ENCODE measurements around the gene ILRUN.
"Not testable (repeated sequence)": the region's sequence is repeated elsewhere in the genome, so short reads cannot be mapped to it uniquely, and the experiment has no call there.

ILRUN gene

GRCh38 chr6:34696739-34697543 lies at the start of gene ILRUN:
Gene ILRUN, minus strand, starts transcription at chr6:34696767. Its CDS starts 164 bp downstream, at chr6:34696603.
- Histone ChIP-seq H3K4me1 (ENCODE audit: control insufficient read depth in 1 of 2, insufficient read depth in 2 of 2, low read length in 2 of 2) (peaks cover 16 to 25% of the 10 kb centered on the region in 2 donors), H3K9ac (ENCODE audit: low read depth in 1 of 2, low read length in 2 of 2) (peak within 1 kb of the TSS; percentile 96 to 99), H3K9me3 (ENCODE audit: control insufficient read depth in 1 of 2, low read length in 2 of 2) (no peaks in the 10 kb centered on the region), H3K27me3 (ENCODE audit: control insufficient read depth in 1 of 2, insufficient read depth in 2 of 2, low read length in 2 of 2) (no peaks in the 10 kb centered on the region), H3K4me3 (ENCODE audit: low read depth in 1 of 2, low read length in 2 of 2) (peak within 1 kb of the TSS; percentile 92 to 97), H3K36me3 (ENCODE audit: control insufficient read depth in 1 of 2, insufficient read depth in 2 of 2, low read length in 2 of 2) (no peaks in the 10 kb centered on the region), H3K27ac (ENCODE audit: low read depth, low read length) (peak within 1 kb of the TSS; percentile 87)

- Histone ChIP-seq H3K36me3 (ENCODE audit: control insufficient read depth in 1 of 2, insufficient read depth in 2 of 2, low read length in 2 of 2) (no peaks in the 10 kb centered on the region), H3K27me3 (ENCODE audit: control insufficient read depth in 1 of 2, insufficient read depth in 2 of 2, low read length in 2 of 2) (no peaks in the 10 kb centered on the region), H3K4me3 (ENCODE audit: low read depth in 1 of 2, low read length in 2 of 2) (peak overlapping the region; percentile 7 to 31), H3K4me1 (ENCODE audit: control insufficient read depth in 1 of 2, insufficient read depth in 2 of 2, low read length in 2 of 2) (peaks cover 19 to 21% of the 10 kb centered on the region in 2 donors), H3K9ac (ENCODE audit: low read depth in 1 of 2, low read length in 2 of 2) (peak overlapping the region in 1 of 2 donors; percentile 15), H3K27ac (ENCODE audit: low read depth, low read length) (peak overlapping the region; percentile 71), H3K9me3 (ENCODE audit: control insufficient read depth in 1 of 2, low read length in 2 of 2) (no peaks in the 10 kb centered on the region)
Observed at GRCh38 chr6:34745277-34746103, 48.9 kb upstream of the ILRUN start.

- peaks cover 23 to 25% of the 10 kb centered on the region in 2 donors for H3K4me1 ChIP-seq (ENCODE audit: control insufficient read depth in 1 of 2, insufficient read depth in 2 of 2, low read length in 2 of 2)
- not testable (repeated sequence) for H3K9me3 ChIP-seq (ENCODE audit: control insufficient read depth in 1 of 2, low read length in 2 of 2); H3K36me3 ChIP-seq (ENCODE audit: control insufficient read depth in 1 of 2, insufficient read depth in 2 of 2, low read length in 2 of 2); H3K27me3 ChIP-seq (ENCODE audit: control insufficient read depth in 1 of 2, insufficient read depth in 2 of 2, low read length in 2 of 2); H3K27ac ChIP-seq (ENCODE audit: low read depth, low read length); H3K4me3 ChIP-seq (ENCODE audit: low read depth in 1 of 2, low read length in 2 of 2); H3K9ac ChIP-seq (ENCODE audit: low read depth in 1 of 2, low read length in 2 of 2)
Observed at GRCh38 chr6:34744294-34744647, 47.7 kb upstream of the ILRUN start.

GRCh38 chr6:34743625-34744293 lies 47.2 kb upstream of the ILRUN start:
- H3K9ac ChIP-seq (ENCODE audit: low read depth in 1 of 2, low read length in 2 of 2) = no peak overlapping the region
- peaks cover 23 to 25% of the 10 kb centered on the region in 2 donors for H3K4me1 ChIP-seq (ENCODE audit: control insufficient read depth in 1 of 2, insufficient read depth in 2 of 2, low read length in 2 of 2)
- H3K27ac ChIP-seq (ENCODE audit: low read depth, low read length) = no peak overlapping the region
- no peak overlapping the region for H3K4me3 ChIP-seq (ENCODE audit: low read depth in 1 of 2, low read length in 2 of 2)
- H3K9me3 ChIP-seq (ENCODE audit: control insufficient read depth in 1 of 2, low read length in 2 of 2) = no peaks in the 10 kb centered on the region
- no peaks in the 10 kb centered on the region for H3K27me3 ChIP-seq (ENCODE audit: control insufficient read depth in 1 of 2, insufficient read depth in 2 of 2, low read length in 2 of 2)
- H3K36me3 ChIP-seq (ENCODE audit: control insufficient read depth in 1 of 2, insufficient read depth in 2 of 2, low read length in 2 of 2) = no peaks in the 10 kb centered on the region

DNA sequence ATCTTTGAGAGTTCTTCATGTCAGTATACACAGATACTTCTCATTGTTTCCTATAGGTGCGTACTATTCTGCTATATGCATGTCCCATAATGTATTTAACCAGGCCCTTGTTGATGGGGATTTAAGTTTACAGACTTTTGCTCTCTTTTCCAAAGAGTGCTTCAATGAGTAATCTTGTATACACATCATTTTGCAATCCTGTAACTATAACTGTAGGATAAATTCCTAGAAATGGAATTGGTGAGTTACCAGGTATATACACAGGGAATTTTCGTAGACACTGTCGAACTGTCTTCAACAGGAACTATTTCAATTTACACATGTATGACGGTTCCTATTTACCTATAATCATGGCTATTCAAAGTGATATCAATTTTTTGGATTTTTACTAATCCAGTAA lies 45.5 kb upstream of the ILRUN start:
- H3K36me3 ChIP-seq (ENCODE audit: control insufficient read depth in 1 of 2, insufficient read depth in 2 of 2, low read length in 2 of 2) = no peaks in the 10 kb centered on the region
- no peak overlapping the region for H3K4me3 ChIP-seq (ENCODE audit: low read depth in 1 of 2, low read length in 2 of 2)
- H3K9me3 ChIP-seq (ENCODE audit: control insufficient read depth in 1 of 2, low read length in 2 of 2) = no peaks in the 10 kb centered on the region
- no peak overlapping the region for H3K9ac ChIP-seq (ENCODE audit: low read depth in 1 of 2, low read length in 2 of 2)
- no peaks in the 10 kb centered on the region for H3K27me3 ChIP-seq (ENCODE audit: control insufficient read depth in 1 of 2, insufficient read depth in 2 of 2, low read length in 2 of 2)
- H3K4me1 ChIP-seq (ENCODE audit: control insufficient read depth in 1 of 2, insufficient read depth in 2 of 2, low read length in 2 of 2) = peaks cover 23 to 25% of the 10 kb centered on the region in 2 donors
- H3K27ac ChIP-seq (ENCODE audit: low read depth, low read length) = no peak overlapping the region

DNA sequence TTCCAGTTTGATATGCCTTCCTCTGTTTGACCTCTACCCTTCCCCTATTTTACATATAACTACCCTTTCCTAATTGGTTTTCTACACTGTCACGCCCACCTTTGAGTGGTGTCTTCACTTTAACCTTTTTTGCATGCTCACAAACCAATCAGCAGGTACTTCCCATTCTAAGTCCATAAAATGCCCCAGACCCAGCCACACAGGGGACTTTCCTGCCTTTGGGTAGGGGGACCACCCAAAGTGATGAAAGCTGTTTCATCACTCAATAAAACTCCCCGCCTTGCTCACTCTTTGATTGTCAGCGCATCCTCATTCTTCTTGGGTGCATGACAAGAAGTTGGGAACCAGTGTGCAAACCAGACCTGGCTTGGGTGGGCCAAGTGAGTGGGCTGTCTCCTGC lies 40.3 kb upstream of the ILRUN start:
- no peak overlapping the region for H3K27ac ChIP-seq (ENCODE audit: low read depth, low read length)
- H3K9ac ChIP-seq (ENCODE audit: low read depth in 1 of 2, low read length in 2 of 2) = no peak overlapping the region
- H3K4me3 ChIP-seq (ENCODE audit: low read depth in 1 of 2, low read length in 2 of 2) = no peak overlapping the region
- peaks cover 7 to 8% of the 10 kb centered on the region in 2 donors for H3K4me1 ChIP-seq (ENCODE audit: control insufficient read depth in 1 of 2, insufficient read depth in 2 of 2, low read length in 2 of 2)
- H3K36me3 ChIP-seq (ENCODE audit: control insufficient read depth in 1 of 2, insufficient read depth in 2 of 2, low read length in 2 of 2) = no peaks in the 10 kb centered on the region
- no peaks in the 10 kb centered on the region for H3K9me3 ChIP-seq (ENCODE audit: control insufficient read depth in 1 of 2, low read length in 2 of 2)
- H3K27me3 ChIP-seq (ENCODE audit: control insufficient read depth in 1 of 2, insufficient read depth in 2 of 2, low read length in 2 of 2) = no peaks in the 10 kb centered on the region

DNA sequence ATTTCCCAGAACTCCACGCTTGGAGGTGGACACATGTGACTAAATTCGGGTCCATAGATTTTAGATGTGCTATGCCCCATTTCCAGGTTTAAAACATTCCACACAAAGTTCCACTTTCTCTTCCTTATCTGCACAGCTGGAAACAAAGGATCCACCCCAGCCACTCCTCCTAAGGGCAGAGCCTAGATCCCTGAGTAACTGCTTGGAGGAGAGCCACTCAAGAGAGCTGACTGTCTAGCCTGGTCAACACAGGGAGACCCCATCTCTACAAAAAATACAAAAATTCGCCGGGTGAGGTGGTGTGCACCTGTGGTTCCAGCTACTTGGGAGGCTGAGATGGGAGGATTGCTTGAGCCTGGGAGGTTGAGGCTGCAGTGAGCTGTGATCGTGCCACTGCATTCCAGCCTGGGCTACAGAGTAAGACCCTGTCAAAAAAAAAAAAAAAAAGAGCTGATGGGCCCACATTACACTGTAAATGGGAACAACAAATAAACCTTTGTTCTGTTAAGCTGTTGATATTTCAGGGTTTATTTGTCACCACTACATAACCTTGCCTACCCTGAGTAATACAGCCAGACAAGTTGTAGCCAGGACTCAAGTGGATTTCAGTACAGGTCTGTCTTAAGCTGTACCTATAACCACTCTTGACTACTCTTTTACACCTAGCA lies 35.0 kb upstream of the ILRUN start:
- no peaks in the 10 kb centered on the region for H3K36me3 ChIP-seq (ENCODE audit: control insufficient read depth in 1 of 2, insufficient read depth in 2 of 2, low read length in 2 of 2)

DNA sequence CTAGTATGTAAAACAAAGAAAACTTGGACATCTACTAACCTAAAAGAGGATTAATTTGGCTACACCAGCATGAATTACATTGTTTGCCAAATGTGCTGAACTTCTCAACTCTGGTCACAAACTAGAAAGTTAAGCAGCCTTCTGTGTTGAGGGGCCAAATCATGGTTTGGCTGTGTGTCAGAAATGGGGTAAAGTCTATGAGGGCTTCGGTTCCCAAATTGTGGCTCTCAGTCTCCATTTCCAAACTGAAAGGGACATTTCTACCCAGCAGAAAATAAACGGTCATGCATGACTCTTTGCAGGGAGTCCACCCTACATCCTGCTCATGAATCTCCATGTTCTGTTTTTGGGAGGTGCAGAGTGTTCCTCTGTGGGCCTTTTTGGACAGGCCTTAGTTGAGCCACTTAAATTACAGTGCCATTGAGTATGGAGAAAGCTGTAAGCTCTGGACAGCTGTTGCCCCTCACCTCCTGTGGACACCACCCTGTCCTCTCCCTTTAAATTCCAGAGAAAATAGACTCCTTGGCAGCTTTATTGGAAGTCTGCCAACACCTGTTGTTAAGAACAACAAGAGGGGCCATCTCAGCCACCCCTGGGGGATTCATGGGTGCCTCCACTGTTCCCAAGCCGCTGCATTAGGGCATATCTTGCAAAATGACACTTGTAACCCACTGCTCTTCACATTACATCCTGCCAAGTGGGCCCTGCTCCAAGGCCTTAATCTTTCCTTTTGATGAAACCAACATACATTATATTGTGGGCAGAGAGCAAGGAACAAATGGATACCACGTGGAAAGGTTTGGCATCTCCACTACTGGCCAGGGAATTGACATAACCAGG lies 33.3 kb upstream of the ILRUN start:
- no peak overlapping the region for H3K27ac ChIP-seq (ENCODE audit: low read depth, low read length)
- H3K9me3 ChIP-seq (ENCODE audit: control insufficient read depth in 1 of 2, low read length in 2 of 2) = no peaks in the 10 kb centered on the region
- H3K36me3 ChIP-seq (ENCODE audit: control insufficient read depth in 1 of 2, insufficient read depth in 2 of 2, low read length in 2 of 2) = no peaks in the 10 kb centered on the region
- H3K4me3 ChIP-seq (ENCODE audit: low read depth in 1 of 2, low read length in 2 of 2) = no peak overlapping the region
- H3K9ac ChIP-seq (ENCODE audit: low read depth in 1 of 2, low read length in 2 of 2) = no peak overlapping the region
- no peaks in the 10 kb centered on the region for H3K27me3 ChIP-seq (ENCODE audit: control insufficient read depth in 1 of 2, insufficient read depth in 2 of 2, low read length in 2 of 2)
- H3K4me1 ChIP-seq (ENCODE audit: control insufficient read depth in 1 of 2, insufficient read depth in 2 of 2, low read length in 2 of 2) = no peaks in the 10 kb centered on the region

More for the DNA sequence above, 35.0 kb upstream of the ILRUN start:
- H3K4me3 ChIP-seq (ENCODE audit: low read depth in 1 of 2, low read length in 2 of 2) = no peak overlapping the region
- H3K9ac ChIP-seq (ENCODE audit: low read depth in 1 of 2, low read length in 2 of 2) = no peak overlapping the region
- H3K27me3 ChIP-seq (ENCODE audit: control insufficient read depth in 1 of 2, insufficient read depth in 2 of 2, low read length in 2 of 2) = no peaks in the 10 kb centered on the region
- no peaks in the 10 kb centered on the region for H3K9me3 ChIP-seq (ENCODE audit: control insufficient read depth in 1 of 2, low read length in 2 of 2)
- H3K4me1 ChIP-seq (ENCODE audit: control insufficient read depth in 1 of 2, insufficient read depth in 2 of 2, low read length in 2 of 2) = no peaks in the 10 kb centered on the region
- H3K27ac ChIP-seq (ENCODE audit: low read depth, low read length) = no peak overlapping the region

DNA sequence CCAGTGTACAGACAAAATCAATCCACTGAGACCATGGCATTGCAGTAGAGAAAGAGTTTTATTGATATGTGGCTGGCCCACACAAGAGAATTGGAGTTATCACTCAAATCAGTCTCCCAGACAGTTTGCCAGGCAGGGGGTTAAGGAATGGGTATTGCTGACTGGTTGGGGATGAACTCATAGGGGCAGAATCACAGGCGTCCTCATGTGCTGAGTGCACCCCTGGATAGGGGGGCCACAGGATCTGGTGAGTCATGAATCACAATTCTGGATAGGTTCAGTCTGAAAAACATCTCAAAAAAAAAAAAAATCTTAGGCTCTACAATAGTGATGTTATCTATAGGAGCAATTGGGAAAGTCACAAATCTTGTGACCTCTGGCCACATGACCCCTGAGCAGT lies 29.5 kb upstream of the ILRUN start:
- H3K27ac ChIP-seq (ENCODE audit: low read depth, low read length) = no peak overlapping the region
- H3K9me3 ChIP-seq (ENCODE audit: control insufficient read depth in 1 of 2, low read length in 2 of 2) = no peaks in the 10 kb centered on the region
- no peaks in the 10 kb centered on the region for H3K27me3 ChIP-seq (ENCODE audit: control insufficient read depth in 1 of 2, insufficient read depth in 2 of 2, low read length in 2 of 2)
- H3K4me1 ChIP-seq (ENCODE audit: control insufficient read depth in 1 of 2, insufficient read depth in 2 of 2, low read length in 2 of 2) = no peaks in the 10 kb centered on the region
- no peaks in the 10 kb centered on the region for H3K36me3 ChIP-seq (ENCODE audit: control insufficient read depth in 1 of 2, insufficient read depth in 2 of 2, low read length in 2 of 2)
- no peak overlapping the region for H3K9ac ChIP-seq (ENCODE audit: low read depth in 1 of 2, low read length in 2 of 2)
- no peak overlapping the region for H3K4me3 ChIP-seq (ENCODE audit: low read depth in 1 of 2, low read length in 2 of 2)

All from duodenal mucosa (tissue), 2 donors.